Mesenchymal stem cell (in vitro differentiated cells and primary cell): Measurements from ENCODE around the gene RASAL2.

Experiments
- DNase-seq: peaks from one replicate; pipeline ENCODE4 v3.0.0-alpha.2; 2013
- H2AFZ ChIP-seq: one replicate; pipeline ENCODE4 v1.6.1; 2013; ENCODE audit warnings: low read depth, mild to moderate bottlenecking, control low read depth, inconsistent platforms, low read length, moderate library complexity
- H2AK5ac ChIP-seq: 2 replicates; pipeline ENCODE4 v1.6.1; 2013; ENCODE audit warnings: low read length, moderate library complexity, mild to moderate bottlenecking, inconsistent platforms; ENCODE audit not compliant: severe bottlenecking
- H2BK120ac ChIP-seq: one replicate; pipeline ENCODE4 v1.6.1; 2013; ENCODE audit warnings: low read depth, mild to moderate bottlenecking, inconsistent platforms, low read length, moderate library complexity
- H2BK12ac ChIP-seq, 2 experiments: one replicate each; pipeline ENCODE4 v1.6.1; 2013; ENCODE audit warnings: inconsistent platforms in 2 of 2, low read length in 2 of 2, mild to moderate bottlenecking in 2 of 2, moderate library complexity in 2 of 2, control low read depth in 1 of 2
- H2BK15ac ChIP-seq: one replicate; pipeline ENCODE4 v1.6.1; 2013; ENCODE audit warnings: mild to moderate bottlenecking, low read depth, inconsistent platforms; ENCODE audit not compliant: poor library complexity, severe bottlenecking
- H2BK5ac ChIP-seq: 2 replicates; pipeline ENCODE4 v1.6.1; 2013; ENCODE audit warnings: low read depth, mild to moderate bottlenecking, low read length, control low read depth, inconsistent platforms; ENCODE audit not compliant: poor library complexity, severe bottlenecking
- H3K14ac ChIP-seq, 2 experiments: one replicate each; pipeline ENCODE4 v1.6.1; 2013; ENCODE audit warnings: inconsistent platforms in 2 of 2, low read length in 2 of 2, control low read depth in 1 of 2, mild to moderate bottlenecking in 1 of 2, moderate library complexity in 1 of 2
- H3K18ac ChIP-seq, 2 experiments: one replicate each; pipeline ENCODE4 v1.6.1; 2013; ENCODE audit warnings: inconsistent platforms in 2 of 2, low read length in 2 of 2, control low read depth in 1 of 2, low read depth in 1 of 2, mild to moderate bottlenecking in 1 of 2
- H3K23ac ChIP-seq, 2 experiments: one replicate each; pipeline ENCODE4 v1.6.1; 2013; ENCODE audit warnings: inconsistent platforms in 2 of 2, low read length in 2 of 2, mild to moderate bottlenecking in 2 of 2, moderate library complexity in 2 of 2, control low read depth in 1 of 2
- H3K27ac ChIP-seq: 2 replicates; pipeline ENCODE4 v1.5.1; 2013; ENCODE audit warnings: mild to moderate bottlenecking, moderate library complexity, low read length, control low read depth, inconsistent platforms; ENCODE audit not compliant: poor library complexity, severe bottlenecking
- H3K27me3 ChIP-seq, 2 experiments: 2 replicates each; pipeline versions ENCODE4 v1.6.1 to v1.7.0; 2013; ENCODE audit warnings: low read length in 2 of 2, mild to moderate bottlenecking in 2 of 2, moderate library complexity in 2 of 2, control low read depth in 1 of 2, inconsistent platforms in 1 of 2; ENCODE audit not compliant: control insufficient read depth in 1 of 2, insufficient read depth in 1 of 2
- H3K36me3 ChIP-seq, 2 experiments: 2 replicates each; pipeline versions ENCODE4 v1.6.1 to v1.7.0; 2013; ENCODE audit warnings: low read length in 2 of 2, control low read depth in 1 of 2, inconsistent platforms in 1 of 2, low read depth in 1 of 2, mild to moderate bottlenecking in 1 of 2; ENCODE audit not compliant: insufficient read depth in 2 of 2, control insufficient read depth in 1 of 2
- H3K4ac ChIP-seq, 2 experiments: one replicate each; pipeline ENCODE4 v1.6.1; 2013; ENCODE audit warnings: inconsistent platforms in 2 of 2, low read length in 2 of 2, mild to moderate bottlenecking in 2 of 2, moderate library complexity in 2 of 2, control low read depth in 1 of 2, low read depth in 1 of 2
- H3K4me1 ChIP-seq: 2 replicates; pipeline ENCODE4 v1.6.1; 2013; ENCODE audit warnings: low read depth, low read length, control low read depth; ENCODE audit not compliant: control insufficient read depth, insufficient read depth
- H3K4me2 ChIP-seq: 2 replicates; pipeline ENCODE4 v1.6.1; 2013; ENCODE audit warnings: low read length, mild to moderate bottlenecking, inconsistent platforms; ENCODE audit not compliant: poor library complexity, severe bottlenecking
- H3K4me3 ChIP-seq, 2 experiments: 2 replicates each; pipeline versions ENCODE4 v1.5.1 to v1.7.0; 2013; ENCODE audit warnings: low read length in 2 of 2, mild to moderate bottlenecking in 2 of 2, control low read depth in 1 of 2, low read depth in 1 of 2; ENCODE audit not compliant: insufficient read depth in 1 of 2
- H3K79me1 ChIP-seq: replicated peaks from 2 replicates; pipeline ENCODE4 v1.6.1; 2013; ENCODE audit warnings: mild to moderate bottlenecking, control low read depth, low read length, inconsistent platforms; ENCODE audit not compliant: poor library complexity, severe bottlenecking
- H3K9ac ChIP-seq: 2 replicates; pipeline ENCODE4 v1.7.0; 2013; ENCODE audit warnings: mild to moderate bottlenecking, low read length, moderate library complexity
- H3K9me3 ChIP-seq: 2 replicates; pipeline ENCODE4 v1.7.0; 2013; ENCODE audit warnings: mild to moderate bottlenecking, low read length; ENCODE audit not compliant: control insufficient read depth
- H4K8ac ChIP-seq: one replicate; pipeline ENCODE4 v1.6.1; 2013; ENCODE audit warnings: inconsistent platforms, mild to moderate bottlenecking, low read length, moderate library complexity
- H4K91ac ChIP-seq: one replicate; pipeline ENCODE4 v1.6.1; 2013; ENCODE audit warnings: mild to moderate bottlenecking, low read length, inconsistent platforms
- WGBS: methylation state at CpG from one replicate; pipeline ENCODE4 v1.1.7; 2013; ENCODE audit warnings: mixed read lengths; 5-methylcytosine and 5-hydroxymethylcytosine counted together

Gene RASAL2

GRCh38 chr1:178092878-178093493 lies 918 bp upstream of the RASAL2 start:
- no peaks in the 10 kb centered on the region for H3K4me1 ChIP-seq
- H3K79me1 ChIP-seq: peaks cover 7% of the 10 kb centered on the region
- peak overlapping the region; percentile 91 for H3K9ac ChIP-seq
- H3K18ac ChIP-seq: peak overlapping the region in 1 of 2 experiments; percentile 6
- no peak overlapping the region for H2BK12ac ChIP-seq
- no peak overlapping the region for H2BK15ac ChIP-seq
- no peaks in the 10 kb centered on the region for H3K27me3 ChIP-seq
- H2BK5ac ChIP-seq: peak overlapping the region; percentile 1
- H3K27ac ChIP-seq: peak overlapping the region; percentile 9
- no peak overlapping the region for H4K91ac ChIP-seq
- WGBS: 2% methylated on average over 5 of the region's 11 CpGs
- H3K4me2 ChIP-seq: peak overlapping the region; percentile 88
- no peak overlapping the region for H2AK5ac ChIP-seq
- H2BK120ac ChIP-seq: no peak overlapping the region
- H3K4ac ChIP-seq: no peak overlapping the region
- no peak overlapping the region for H3K23ac ChIP-seq
- H3K9me3 ChIP-seq: no peaks in the 10 kb centered on the region
- no peak overlapping the region for H4K8ac ChIP-seq
- no peak overlapping the region for H2AFZ ChIP-seq
- H3K36me3 ChIP-seq: peaks cover 0 to 4% of the 10 kb centered on the region in 2 experiments
- peak overlapping the region in 1 of 2 experiments; percentile 61 for H3K14ac ChIP-seq
- H3K4me3 ChIP-seq: peak overlapping the region; percentile 53 to 85
- DNase-seq: no peak

GRCh38 chr1:178093494-178093950 lies 382 bp upstream of the RASAL2 start:
- Histone ChIP-seq H3K23ac (no peak overlapping the region), H2BK12ac (peak overlapping the region; percentile 84), H3K9me3 (no peaks in the 10 kb centered on the region)

GRCh38 chr1:178094739-178095645 lies 1.1 kb downstream of the RASAL2 start:
- Histone ChIP-seq H2AK5ac (no peak overlapping the region), H3K27me3 (no peaks in the 10 kb centered on the region), H3K14ac (no peak overlapping the region), H3K4me2 (peak overlapping the region; percentile 54), H3K36me3 (peaks cover 0 to 4% of the 10 kb centered on the region in 2 experiments), H2BK5ac (no peak overlapping the region), H2BK120ac (no peak overlapping the region), H4K91ac (no peak overlapping the region), H3K4me3 (peak overlapping the region; percentile 85 to 97), H2BK15ac (no peak overlapping the region), H3K4me1 (no peaks in the 10 kb centered on the region), H4K8ac (no peak overlapping the region), H3K18ac (peak overlapping the region; percentile 1 to 76), H3K27ac (peak overlapping the region; percentile 6), H3K23ac (no peak overlapping the region), H3K79me1 (peaks cover 4% of the 10 kb centered on the region), H3K4ac (no peak overlapping the region), H2BK12ac (peak overlapping the region in 1 of 2 experiments; percentile 1), H3K9me3 (no peaks in the 10 kb centered on the region), H3K9ac (peak overlapping the region; percentile 86), H2AFZ (no peak overlapping the region)
- peak; percentile 50 for DNase-seq
- 15% methylated on average over 9 of the region's 11 CpGs for WGBS

More at GRCh38 chr1:178093494-178093950, 382 bp upstream of the RASAL2 start:
- Histone ChIP-seq H3K18ac (peak overlapping the region; percentile 97 to 98), H3K4ac (peak overlapping the region in 1 of 2 experiments; percentile 78), H2BK15ac (peak overlapping the region; percentile 89), H3K79me1 (peaks cover 7% of the 10 kb centered on the region), H2AFZ (peak overlapping the region; percentile 98), H4K8ac (peak overlapping the region; percentile 89), H2BK5ac (peak overlapping the region; percentile 15), H3K27me3 (no peaks in the 10 kb centered on the region), H3K9ac (peak overlapping the region; percentile 91), H3K36me3 (peaks cover 0 to 4% of the 10 kb centered on the region in 2 experiments), H3K4me3 (peak overlapping the region; percentile 85 to 97), H3K27ac (peak overlapping the region; percentile 92), H2AK5ac (no peak overlapping the region), H2BK120ac (peak overlapping the region; percentile 82), H4K91ac (peak overlapping the region; percentile 89), H3K4me2 (peak overlapping the region; percentile 88), H3K14ac (peak overlapping the region in 1 of 2 experiments; percentile 96), H3K4me1 (no peaks in the 10 kb centered on the region)
- DNase-seq: peak; percentile 98
- WGBS: 0% methylated on average over 13 of the region's 42 CpGs

- peaks cover 1% of the 10 kb centered on the region for H3K79me1 ChIP-seq
- H4K8ac ChIP-seq: no peak overlapping the region
- peak; percentile 10 for DNase-seq
- H2BK5ac ChIP-seq: no peak overlapping the region
- H3K4me3 ChIP-seq: peak overlapping the region in 1 of 2 experiments; percentile 85
- H3K14ac ChIP-seq: no peak overlapping the region
- no peak overlapping the region for H3K27ac ChIP-seq
- H3K36me3 ChIP-seq: peaks cover 0 to 4% of the 10 kb centered on the region in 2 experiments
- H3K4ac ChIP-seq: no peak overlapping the region
- H4K91ac ChIP-seq: no peak overlapping the region
- peak overlapping the region; percentile 86 for H3K9ac ChIP-seq
- H2AK5ac ChIP-seq: no peak overlapping the region
- H3K27me3 ChIP-seq: no peaks in the 10 kb centered on the region
- no peak overlapping the region for H2BK15ac ChIP-seq
- H3K23ac ChIP-seq: no peak overlapping the region
- no peak overlapping the region for H2BK12ac ChIP-seq
- H3K18ac ChIP-seq: no peak overlapping the region
- WGBS: 33% methylated on average over 1 of the region's 3 CpGs
- H3K9me3 ChIP-seq: no peaks in the 10 kb centered on the region
- H2AFZ ChIP-seq: no peak overlapping the region
- peaks cover 2% of the 10 kb centered on the region for H3K4me1 ChIP-seq
- H3K4me2 ChIP-seq: no peak overlapping the region
- no peak overlapping the region for H2BK120ac ChIP-seq
Measured at GRCh38 chr1:178096421-178096820, 2.5 kb downstream of the RASAL2 start.
